Suppressor macrophage treated with lipopolysaccharide for 4 hours (primary cell): Measurements from ENCODE around the gene TSNAX.

Experiments
- DNase-seq: peaks from one replicate; pipeline ENCODE4 v3.0.0-alpha.2; 2020

The TSNAX gene

GRCh38 chr1:231519166-231519565 is 9.3 kb upstream of the TSNAX start:
- no peak for DNase-seq

GRCh38 chr1:231522038-231522437 is 6.4 kb upstream of the TSNAX start:
- DNase-seq: no peak

- DNase-seq: peak; percentile 30
Observed at GRCh38 chr1:231522931-231523642, 5.4 kb upstream of the TSNAX start.

- peak; percentile 89 for DNase-seq
Observed at GRCh38 chr1:231523816-231524215, 4.7 kb upstream of the TSNAX start.

DNA sequence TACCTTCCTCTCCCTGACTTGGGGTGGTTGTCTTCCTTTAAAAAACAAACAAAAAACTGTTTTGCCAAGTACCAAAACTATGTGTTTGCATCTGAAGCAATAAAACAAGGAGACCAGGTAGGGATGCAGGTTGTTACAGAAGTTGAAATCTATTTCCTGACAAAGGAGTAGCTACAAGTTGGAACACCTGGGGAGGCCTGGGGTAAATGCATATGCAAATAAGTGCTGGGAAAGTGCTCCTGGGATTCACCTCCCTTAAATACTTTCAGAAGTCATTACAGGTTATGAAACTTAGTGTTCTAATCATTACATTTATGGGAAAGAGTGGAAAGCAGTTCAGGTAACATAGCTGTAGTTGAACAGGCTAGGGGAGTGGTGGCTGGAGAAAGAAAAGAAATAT is 1.9 kb upstream of the TSNAX start:
- no peak for DNase-seq

GRCh38 chr1:231527586-231528171 is 790 bp upstream of the TSNAX start:
- DNase-seq: no peak

- no peak for DNase-seq
Observed at GRCh38 chr1:231533240-231533639, 4.8 kb downstream of the TSNAX start.

DNA sequence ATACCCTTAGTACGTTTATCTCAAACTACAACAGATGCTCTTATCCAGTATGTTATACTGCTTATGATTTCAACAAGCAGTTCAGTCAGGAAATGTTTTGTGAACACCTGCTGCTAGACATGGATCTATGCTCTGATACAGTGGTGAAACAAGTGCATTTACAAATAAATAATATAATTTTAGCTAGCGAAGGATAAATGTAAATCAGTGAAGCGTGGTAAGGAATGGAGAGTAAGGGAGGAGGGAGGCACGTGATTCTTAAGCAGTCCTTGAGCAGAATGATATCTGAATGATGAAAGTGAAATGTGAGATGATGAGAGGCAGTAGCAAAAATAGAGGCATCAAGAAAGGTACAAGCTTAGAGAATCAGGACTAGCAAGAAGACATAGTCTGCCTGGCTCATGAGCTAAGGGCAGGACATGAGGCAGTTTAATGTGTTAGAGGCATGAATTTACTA is 6.3 kb downstream of the TSNAX start:
- no peak for DNase-seq

DNA sequence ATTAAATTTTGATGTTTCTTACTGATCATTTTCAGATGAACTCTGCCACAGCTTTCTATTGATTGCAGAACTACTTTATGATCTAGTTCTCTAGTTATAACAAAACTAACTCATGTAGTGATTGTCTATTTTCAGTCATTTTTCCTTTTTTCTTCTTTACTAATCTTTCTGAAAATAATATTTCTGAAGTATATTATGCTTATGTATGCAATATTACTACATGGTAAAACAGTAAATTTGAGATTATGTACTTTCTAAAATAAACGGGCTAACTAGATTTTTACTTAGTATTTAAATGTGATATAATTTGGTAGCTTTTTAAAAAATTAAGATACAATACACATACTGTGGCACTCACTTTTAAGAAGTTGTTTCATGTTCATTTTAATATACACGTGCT is 7.6 kb downstream of the TSNAX start:
- DNase-seq: no peak

DNA sequence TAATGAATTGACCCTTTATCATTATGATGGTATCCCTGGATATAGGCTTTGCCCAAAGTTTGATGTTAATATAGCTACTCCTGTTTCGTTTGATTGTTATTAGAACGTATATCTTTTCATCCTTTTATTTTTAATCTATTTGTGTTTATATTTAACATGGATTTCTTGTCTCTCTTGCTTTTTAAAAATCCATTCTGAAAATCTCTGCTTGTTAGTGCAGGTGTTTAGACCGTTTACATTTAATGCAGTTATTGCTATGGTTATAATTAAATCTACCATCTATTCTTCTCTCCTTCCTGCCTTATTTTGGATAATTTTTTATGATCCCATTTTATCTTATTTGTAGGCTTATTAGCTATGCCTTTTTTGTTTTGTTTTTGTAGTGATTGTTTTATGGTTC is 12.4 kb downstream of the TSNAX start:
- DNase-seq: no peak

- no peak for DNase-seq
Observed at GRCh38 chr1:231541842-231542241, 13.4 kb downstream of the TSNAX start.

DNA sequence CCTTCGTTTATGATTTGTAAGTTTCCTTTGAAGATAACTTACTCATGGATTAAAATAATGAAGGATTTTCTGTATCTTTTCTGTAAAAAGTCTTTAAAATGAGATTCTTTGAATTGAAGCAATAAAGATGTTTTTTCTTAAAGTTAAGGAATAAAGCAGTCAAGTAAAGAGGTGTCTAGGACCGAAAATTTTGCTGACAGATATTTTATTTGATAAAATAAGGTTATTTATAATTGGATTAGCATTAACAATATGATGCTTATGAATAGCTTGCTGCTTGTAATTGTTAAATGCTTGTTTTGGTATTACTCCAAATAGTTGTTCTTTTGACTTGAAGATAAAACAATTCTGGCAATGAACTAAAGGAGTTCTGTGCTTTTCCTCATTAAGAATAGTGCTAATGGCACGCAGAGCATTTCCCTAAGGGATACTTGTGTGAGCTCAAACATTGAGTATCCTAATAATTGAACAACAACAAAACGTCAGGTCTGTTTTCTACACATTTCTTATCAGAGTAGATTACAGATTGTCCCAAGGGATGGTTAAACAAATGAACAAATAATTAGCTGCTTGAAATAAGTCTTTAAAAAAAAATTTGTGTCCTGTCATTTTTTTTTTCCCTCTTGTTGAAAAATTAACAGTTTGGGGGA is 16.6 kb downstream of the TSNAX start:
- DNase-seq: no peak

DNA sequence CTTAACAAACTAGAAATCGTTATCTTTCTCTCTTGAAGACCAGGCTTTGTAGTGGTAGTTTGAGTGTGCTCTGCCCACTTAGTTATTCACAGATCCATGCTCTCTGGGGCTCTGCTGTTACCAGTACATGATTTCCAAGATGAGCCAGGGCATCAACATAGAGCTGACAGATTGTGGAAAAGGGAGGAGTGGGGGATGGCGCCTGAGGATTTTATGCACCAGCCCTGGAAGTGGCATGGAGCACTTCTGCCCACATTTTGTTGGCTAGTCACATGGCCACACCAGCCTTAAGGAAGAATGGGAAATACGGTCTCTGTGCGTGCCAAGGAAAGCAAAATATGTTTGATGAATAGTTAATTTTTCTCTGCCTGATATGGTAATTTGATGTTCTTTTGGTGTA is 18.2 kb downstream of the TSNAX start:
- no peak for DNase-seq

GRCh38 chr1:231549733-231550447 is 21.4 kb downstream of the TSNAX start:
- no peak for DNase-seq

DNA sequence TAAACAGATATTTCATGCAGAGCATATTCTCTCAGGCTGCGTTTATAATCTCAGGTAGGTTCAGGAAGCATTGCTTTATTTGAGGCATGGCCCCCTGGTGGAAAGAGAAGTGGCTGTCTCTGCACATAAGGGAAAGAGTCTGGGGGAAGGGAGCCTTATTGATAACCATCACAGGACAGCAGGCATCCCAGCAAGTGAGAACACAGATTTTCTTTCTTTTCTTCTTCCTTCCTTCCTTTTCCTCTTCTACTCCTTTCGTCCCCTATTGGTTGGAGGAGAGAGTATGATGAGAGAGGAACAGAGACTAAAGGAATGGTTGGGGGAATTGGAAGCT is 21.9 kb downstream of the TSNAX start:
- peak; percentile 16 for DNase-seq

DNA sequence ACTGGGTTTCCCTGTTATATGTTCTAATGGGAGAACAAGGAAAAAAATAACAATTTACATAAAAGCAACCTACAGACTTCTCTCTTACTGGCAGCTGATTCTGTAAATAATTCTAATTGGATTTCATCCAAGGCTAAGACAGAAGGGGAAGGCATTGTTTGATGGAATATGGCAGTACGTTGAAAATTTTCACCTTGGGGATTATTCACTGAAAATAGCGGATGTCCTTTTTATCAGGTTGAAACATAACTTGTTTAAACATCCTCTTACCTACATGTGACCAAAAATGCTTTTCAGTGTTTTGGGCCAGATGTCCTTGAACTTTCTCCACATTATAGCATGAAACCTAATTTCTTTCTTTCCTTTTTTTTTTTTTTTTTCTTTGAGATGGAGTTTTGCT is 24.9 kb downstream of the TSNAX start:
- DNase-seq: no peak

GRCh38 chr1:231554969-231555368 is 26.5 kb downstream of the TSNAX start:
- no peak for DNase-seq

GRCh38 chr1:231557411-231557810 is 28.9 kb downstream of the TSNAX start:
- peak; percentile 8 for DNase-seq

DNA sequence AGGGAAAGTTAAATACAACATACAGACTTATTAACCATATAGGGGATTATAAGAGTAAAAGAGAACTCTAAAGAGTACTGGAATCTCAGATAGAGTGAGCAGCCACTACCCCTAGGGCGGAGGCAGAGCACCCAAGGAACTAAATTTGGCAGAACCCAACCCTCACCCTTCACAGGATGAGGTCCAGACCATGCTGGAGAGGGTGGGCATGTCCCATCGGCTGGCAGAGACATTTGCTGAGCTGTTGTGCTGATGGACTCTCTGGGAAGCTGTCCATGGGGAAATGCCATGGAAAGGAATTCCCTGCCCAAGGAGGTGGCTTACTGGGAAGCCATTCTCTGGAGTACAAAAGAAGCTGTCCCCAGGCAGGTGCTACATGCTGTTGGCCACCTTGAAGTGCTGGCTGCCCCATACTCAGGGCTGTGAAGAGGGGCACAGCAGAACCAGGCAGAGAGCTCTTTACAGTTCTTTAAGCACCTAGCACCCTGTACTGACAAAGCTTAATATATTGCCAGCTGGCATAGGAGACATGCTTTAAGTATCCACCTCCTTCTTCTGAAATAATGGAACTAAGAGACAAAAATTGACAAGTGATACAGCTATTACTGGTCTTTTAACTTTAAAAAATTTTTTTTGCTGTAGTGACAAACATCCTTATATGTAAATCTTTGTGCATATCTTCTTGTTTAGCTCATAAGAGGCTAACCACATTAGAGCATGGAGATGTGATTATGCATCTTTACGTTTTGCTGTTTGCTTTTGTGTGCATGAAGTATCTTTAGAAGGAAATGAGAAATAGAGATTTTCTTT is 29.6 kb downstream of the TSNAX start:
- no peak for DNase-seq

DNA sequence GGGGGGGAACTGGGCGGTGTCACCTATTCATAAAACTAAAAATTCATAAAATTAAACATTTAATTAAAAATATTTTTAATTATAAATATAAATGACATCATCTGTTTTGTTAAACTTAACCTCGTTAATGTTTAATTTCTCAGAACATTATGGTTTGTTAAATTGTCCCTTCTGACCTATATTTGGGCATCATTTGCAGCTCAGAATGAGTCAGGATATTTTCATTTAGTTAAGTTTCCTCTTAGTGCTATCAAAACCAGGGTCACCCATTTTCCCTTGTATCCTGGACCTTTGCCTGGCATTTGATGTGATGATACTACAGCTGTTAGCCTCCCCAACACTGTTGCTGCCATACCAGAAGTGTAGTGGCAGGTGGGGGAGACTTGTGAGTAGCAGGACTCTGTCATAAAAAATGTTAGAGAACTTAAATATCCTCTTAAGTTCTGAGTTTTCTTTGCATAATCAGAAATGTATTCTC is 30.3 kb downstream of the TSNAX start:
- no peak for DNase-seq

- DNase-seq: no peak
Observed at GRCh38 chr1:231561647-231562383, 33.3 kb downstream of the TSNAX start.

- DNase-seq: no peak
Observed at GRCh38 chr1:231563247-231563646, 34.8 kb downstream of the TSNAX start.
